ENCODE results near the gene PDZD2.

PDZD2 gene

DNA sequence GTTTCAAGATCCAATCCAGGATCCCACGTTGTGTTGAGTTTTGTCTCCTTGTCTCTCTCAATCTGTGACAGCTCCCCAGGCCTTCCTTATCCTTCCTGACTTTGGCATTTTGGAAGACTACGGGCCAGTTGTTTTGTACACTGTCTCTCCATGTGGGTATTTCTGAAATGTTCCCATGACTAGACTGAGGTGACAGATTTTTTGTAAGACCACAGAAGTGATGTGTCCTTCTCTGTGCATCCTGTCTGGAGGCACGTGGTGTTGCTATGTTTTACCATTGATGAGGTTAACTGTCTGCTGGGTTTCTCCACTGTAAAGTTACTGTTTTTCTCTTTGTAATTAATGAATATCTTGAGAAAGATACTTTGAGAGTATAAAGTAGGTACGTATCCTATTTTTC lies 15.7 kb upstream of the PDZD2 start:
- Histone ChIP-seq H3K27ac (no peak overlapping the region), H3K4me3 (no peak overlapping the region)
- TF ChIP-seq, protein P1, sequence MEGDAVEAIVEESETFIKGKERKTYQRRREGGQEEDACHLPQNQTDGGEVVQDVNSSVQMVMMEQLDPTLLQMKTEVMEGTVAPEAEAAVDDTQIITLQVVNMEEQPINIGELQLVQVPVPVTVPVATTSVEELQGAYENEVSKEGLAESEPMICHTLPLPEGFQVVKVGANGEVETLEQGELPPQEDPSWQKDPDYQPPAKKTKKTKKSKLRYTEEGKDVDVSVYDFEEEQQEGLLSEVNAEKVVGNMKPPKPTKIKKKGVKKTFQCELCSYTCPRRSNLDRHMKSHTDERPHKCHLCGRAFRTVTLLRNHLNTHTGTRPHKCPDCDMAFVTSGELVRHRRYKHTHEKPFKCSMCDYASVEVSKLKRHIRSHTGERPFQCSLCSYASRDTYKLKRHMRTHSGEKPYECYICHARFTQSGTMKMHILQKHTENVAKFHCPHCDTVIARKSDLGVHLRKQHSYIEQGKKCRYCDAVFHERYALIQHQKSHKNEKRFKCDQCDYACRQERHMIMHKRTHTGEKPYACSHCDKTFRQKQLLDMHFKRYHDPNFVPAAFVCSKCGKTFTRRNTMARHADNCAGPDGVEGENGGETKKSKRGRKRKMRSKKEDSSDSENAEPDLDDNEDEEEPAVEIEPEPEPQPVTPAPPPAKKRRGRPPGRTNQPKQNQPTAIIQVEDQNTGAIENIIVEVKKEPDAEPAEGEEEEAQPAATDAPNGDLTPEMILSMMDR (IDR thresholded peaks at IDR 0.05), result no peak
- no peak for DNase-seq (ENCODE audit: low spot score)

- H3K27ac ChIP-seq, result no peak overlapping the region
- DNase-seq (ENCODE audit: low spot score), result no peak
- TF ChIP-seq, protein P1 (IDR thresholded peaks at IDR 0.05), result no peak
- no peak overlapping the region for H3K4me3 ChIP-seq
Observed at GRCh38 chr5:31625394-31625793, 13.5 kb upstream of the PDZD2 start.

DNA sequence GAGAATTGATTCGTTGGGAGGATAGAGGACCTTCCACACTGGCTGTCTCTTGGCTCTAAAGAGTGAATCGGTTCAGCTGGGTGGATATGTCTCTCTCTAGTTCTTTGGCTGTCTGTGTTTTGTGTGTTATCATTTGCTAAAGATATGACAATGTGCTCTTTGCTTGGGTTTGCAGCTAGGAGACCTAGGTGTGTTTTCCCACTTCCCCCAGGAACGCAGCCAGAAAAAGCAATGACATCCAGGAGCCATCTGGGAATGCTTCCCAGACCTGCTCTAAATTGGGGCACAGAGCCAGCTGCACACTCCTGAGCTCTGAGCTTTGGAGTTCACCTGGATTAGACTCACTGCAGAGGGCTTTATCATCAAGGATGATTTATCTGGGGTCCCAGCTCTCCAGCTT lies 12.8 kb upstream of the PDZD2 start:
- H3K27ac ChIP-seq, result no peak overlapping the region
- no peak for DNase-seq (ENCODE audit: low spot score)
- TF ChIP-seq, protein P1 (IDR thresholded peaks at IDR 0.05), result no peak
- no peak overlapping the region for H3K4me3 ChIP-seq

- TF ChIP-seq, protein P1 (IDR thresholded peaks at IDR 0.05), result no peak
- no peak for DNase-seq (ENCODE audit: low spot score)
- H3K27ac ChIP-seq, result no peak overlapping the region
- H3K4me3 ChIP-seq, result no peak overlapping the region
Observed at GRCh38 chr5:31626604-31627234, 12.2 kb upstream of the PDZD2 start.

DNA sequence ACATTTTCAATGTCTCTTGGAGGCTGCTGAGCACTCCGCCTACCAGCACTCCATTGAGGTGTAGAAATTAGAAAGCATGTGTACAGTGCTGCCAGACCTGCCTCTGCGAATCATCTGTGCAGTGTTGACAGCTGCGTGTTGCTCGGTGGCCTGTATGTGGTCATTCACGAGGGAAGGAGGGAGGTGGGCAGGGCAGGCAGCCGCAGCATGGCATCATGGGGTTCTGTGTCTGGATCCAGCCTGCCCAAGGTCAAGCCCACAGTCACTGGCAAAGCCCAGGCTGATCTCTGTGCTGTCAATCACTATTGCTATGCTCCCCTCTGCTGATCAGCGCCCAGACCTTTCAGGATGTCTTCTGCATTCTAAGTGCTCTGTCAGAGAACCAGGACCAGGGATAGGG lies 8.0 kb upstream of the PDZD2 start:
- no peak overlapping the region for H3K4me3 ChIP-seq
- DNase-seq (ENCODE audit: low spot score), result no peak
- no peak overlapping the region for H3K27ac ChIP-seq
- TF ChIP-seq, protein P1 (IDR thresholded peaks at IDR 0.05), result no peak

DNA sequence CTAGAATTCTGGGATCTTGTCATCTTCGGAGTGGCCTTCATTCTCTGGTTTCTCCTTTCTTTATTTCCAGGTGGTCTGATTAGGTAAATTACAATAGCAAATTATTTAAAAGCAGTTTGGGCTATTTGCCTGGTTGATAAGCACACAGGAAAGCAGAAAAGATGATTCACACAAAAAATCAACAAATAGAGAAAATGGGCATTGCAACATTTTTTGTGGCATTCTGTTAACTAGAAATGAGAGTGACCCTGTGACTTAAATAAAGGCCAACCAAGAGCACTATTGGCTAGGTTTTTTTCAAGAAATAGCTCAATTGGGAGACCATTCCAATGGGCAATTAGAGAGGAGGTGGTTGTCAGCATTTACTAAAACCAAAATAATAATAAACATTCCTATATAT lies 6.5 kb upstream of the PDZD2 start:
- TF ChIP-seq, protein P1 (IDR thresholded peaks at IDR 0.05), result no peak
- no peak overlapping the region for H3K27ac ChIP-seq
- H3K4me3 ChIP-seq, result no peak overlapping the region
- DNase-seq (ENCODE audit: low spot score), result no peak

DNA sequence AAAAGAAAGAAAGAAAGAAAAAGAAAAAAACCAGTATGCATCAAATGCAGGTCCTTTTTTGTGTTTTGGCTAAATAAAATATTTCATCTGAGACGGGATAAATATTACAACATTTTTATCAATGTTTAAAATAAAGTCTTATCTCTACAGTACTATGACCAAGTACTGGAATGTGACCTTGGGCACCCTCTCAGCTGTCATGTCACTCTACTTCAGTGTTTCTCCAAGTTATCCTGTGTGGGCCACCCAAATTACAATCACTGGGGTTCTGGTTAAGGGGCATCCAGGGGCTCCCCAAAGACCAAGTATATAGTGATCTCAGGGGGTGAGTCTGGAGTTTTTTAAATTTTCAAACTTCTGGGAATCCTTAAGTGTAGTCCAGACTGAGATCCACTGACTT lies 3.5 kb upstream of the PDZD2 start:
- H3K27ac ChIP-seq, result no peak overlapping the region
- TF ChIP-seq, protein P1 (IDR thresholded peaks at IDR 0.05), result no peak
- DNase-seq (ENCODE audit: low spot score), result no peak

More for the DNA sequence above, 3.5 kb upstream of the PDZD2 start:
- no peak overlapping the region for H3K4me3 ChIP-seq
